Astrocyte (in vitro differentiated cells and primary cell): ENCODE data around the gene ASIC4. TPM values are rescaled to one million over a fixed set of nuclear protein-coding genes. Genes with fewer than 3 reads are reported as not detected.

Experiments
- DNase-seq: peaks from one replicate; pipeline ENCODE4 v3.0.0-alpha.2; 2010; ENCODE audit warnings: low read depth
- FAIRE-seq: peaks from 2 replicates; lab custom pipeline; 2011; peaks lifted over from hg19 to GRCh38; lab: Jason Lieb, UNC
- H2AFZ ChIP-seq: 2 replicates; pipeline ENCODE4 v1.6.0; 2012; ENCODE audit warnings: low read depth, low read length, inconsistent platforms
- H3K27ac ChIP-seq: 2 replicates; pipeline ENCODE4 v1.5.1; 2011; ENCODE audit warnings: low read depth, low read length, inconsistent platforms
- H3K27me3 ChIP-seq: 2 replicates; pipeline ENCODE4 v1.6.0; 2011; ENCODE audit warnings: low read length, inconsistent platforms; ENCODE audit not compliant: insufficient read depth
- H3K36me3 ChIP-seq: 2 replicates; pipeline ENCODE4 v1.5.1; 2011; ENCODE audit warnings: low read length, inconsistent platforms; ENCODE audit not compliant: insufficient read depth
- H3K4me1 ChIP-seq: 2 replicates; pipeline ENCODE4 v1.5.1; 2011; ENCODE audit warnings: low read length, inconsistent platforms; ENCODE audit not compliant: insufficient read depth
- H3K4me2 ChIP-seq: 2 replicates; pipeline ENCODE4 v1.6.0; 2012; ENCODE audit warnings: low read length, inconsistent platforms
- H3K4me3 ChIP-seq: 2 replicates; pipeline ENCODE4 v1.5.1; 2011; ENCODE audit warnings: low read depth, mild to moderate bottlenecking, low read length, inconsistent platforms; ENCODE audit not compliant: insufficient read depth
- H3K79me2 ChIP-seq: 2 replicates; pipeline ENCODE4 v1.6.0; 2012; ENCODE audit warnings: mild to moderate bottlenecking, low read length, inconsistent platforms; ENCODE audit not compliant: insufficient read depth
- H3K9ac ChIP-seq: 2 replicates; pipeline ENCODE4 v1.6.0; 2012; ENCODE audit warnings: mild to moderate bottlenecking, low read length, inconsistent platforms
- H3K9me3 ChIP-seq: 2 replicates; pipeline ENCODE4 v1.5.1; 2012; ENCODE audit warnings: low read depth, mild to moderate bottlenecking, low read length, inconsistent platforms; ENCODE audit not compliant: insufficient read depth
- H4K20me1 ChIP-seq: 2 replicates; pipeline ENCODE4 v1.6.0; 2012; ENCODE audit warnings: low read length, inconsistent platforms; ENCODE audit not compliant: insufficient read depth
- H3K27ac Mint-ChIP-seq: one replicate; pipeline ENCODE4 v1.8.0; 2021; ENCODE audit warnings: mild to moderate bottlenecking, mixed read lengths; ENCODE audit not compliant: unreplicated experiment
- H3K27me3 Mint-ChIP-seq: one replicate; pipeline ENCODE4 v1.8.0; 2021; ENCODE audit warnings: low read depth, mixed read lengths; ENCODE audit not compliant: unreplicated experiment
- H3K36me3 Mint-ChIP-seq: one replicate; pipeline ENCODE4 v1.8.0; 2021; ENCODE audit warnings: low read depth, mixed read lengths; ENCODE audit not compliant: unreplicated experiment
- H3K4me1 Mint-ChIP-seq: one replicate; pipeline ENCODE4 v1.8.0; 2021; ENCODE audit warnings: low read depth, mixed read lengths; ENCODE audit not compliant: unreplicated experiment
- H3K4me3 Mint-ChIP-seq: one replicate; pipeline ENCODE4 v1.8.0; 2021; ENCODE audit warnings: mild to moderate bottlenecking, moderate library complexity, mixed read lengths; ENCODE audit not compliant: unreplicated experiment
- H3K9me3 Mint-ChIP-seq: one replicate; pipeline ENCODE4 v1.8.0; 2021; ENCODE audit warnings: mild to moderate bottlenecking, mixed read lengths; ENCODE audit not compliant: unreplicated experiment
- CTCF ChIP-seq: IDR thresholded peaks from 2 replicates; pipeline ENCODE4 v1.5.1; 2011; ENCODE audit warnings: low read depth, mild to moderate bottlenecking, inconsistent platforms, low read length, moderate library complexity; ENCODE audit not compliant: insufficient read depth
- EZH2 ChIP-seq: IDR thresholded peaks from 2 replicates; pipeline ENCODE4 v1.6.1; 2012; ENCODE audit warnings: mild to moderate bottlenecking, low read length, inconsistent platforms; ENCODE audit not compliant: insufficient read depth
- total RNA-seq: library from RNA; stranded (reverse); gene quantifications from 2 replicates; pipeline ENCODE4 v1.2.1, GENCODE V29; 2021

ASIC4 gene
- total RNA-seq, 1 donor from 2014 or later: 0.39 TPM

- no peak overlapping the region for H3K27ac ChIP-seq
- no peak for FAIRE-seq
- no peak overlapping the region for H3K4me2 ChIP-seq
- Mint-ChIP-seq H3K27ac (no peak overlapping the region), H3K4me1 (peaks cover 10% of the 10 kb centered on the region), H3K27me3 (no peaks in the 10 kb centered on the region), H3K36me3 (peaks cover 29% of the 10 kb centered on the region), H3K4me3 (peak overlapping the region; percentile 35), H3K9me3 (no peaks in the 10 kb centered on the region)
- TF ChIP-seq CTCF (no peak), EZH2 (no peak)
- peaks cover 14% of the 10 kb centered on the region for H4K20me1 ChIP-seq
- no peaks in the 10 kb centered on the region for H3K4me1 ChIP-seq
- DNase-seq: no peak
- H3K36me3 ChIP-seq: no peaks in the 10 kb centered on the region
- H3K79me2 ChIP-seq: no peaks in the 10 kb centered on the region
- H3K27me3 ChIP-seq: no peaks in the 10 kb centered on the region
- no peak overlapping the region for H3K9ac ChIP-seq
- H2AFZ ChIP-seq: no peak overlapping the region
- H3K4me3 ChIP-seq: no peak overlapping the region
- no peaks in the 10 kb centered on the region for H3K9me3 ChIP-seq
These were observed 47.1 kb downstream of the ASIC4 start for GRCh38 chr2:219561179-219562048.

GRCh38 chr2:219562049-219563020 is 48.1 kb downstream of the ASIC4 start:
- no peak overlapping the region for H3K4me2 ChIP-seq
- Mint-ChIP-seq H3K27me3 (no peaks in the 10 kb centered on the region), H3K27ac (no peak overlapping the region), H3K36me3 (peaks cover 35% of the 10 kb centered on the region), H3K9me3 (no peaks in the 10 kb centered on the region), H3K4me1 (peaks cover 10% of the 10 kb centered on the region), H3K4me3 (no peak overlapping the region)
- H3K36me3 ChIP-seq: no peaks in the 10 kb centered on the region
- H4K20me1 ChIP-seq: peaks cover 14% of the 10 kb centered on the region
- DNase-seq (no peak), FAIRE-seq (no peak)
- no peak overlapping the region for H3K4me3 ChIP-seq
- H3K27ac ChIP-seq: no peak overlapping the region
- no peaks in the 10 kb centered on the region for H3K9me3 ChIP-seq
- TF ChIP-seq EZH2 (no peak), CTCF (no peak)
- no peaks in the 10 kb centered on the region for H3K79me2 ChIP-seq
- H2AFZ ChIP-seq: no peak overlapping the region
- H3K27me3 ChIP-seq: no peaks in the 10 kb centered on the region
- H3K9ac ChIP-seq: no peak overlapping the region
- no peaks in the 10 kb centered on the region for H3K4me1 ChIP-seq
